ENCODE data around the gene PHACTR1.

GRCh38 chr6:12719017-12719416 is 2.5 kb downstream of the PHACTR1 start:
- TF ChIP-seq, protein P1, sequence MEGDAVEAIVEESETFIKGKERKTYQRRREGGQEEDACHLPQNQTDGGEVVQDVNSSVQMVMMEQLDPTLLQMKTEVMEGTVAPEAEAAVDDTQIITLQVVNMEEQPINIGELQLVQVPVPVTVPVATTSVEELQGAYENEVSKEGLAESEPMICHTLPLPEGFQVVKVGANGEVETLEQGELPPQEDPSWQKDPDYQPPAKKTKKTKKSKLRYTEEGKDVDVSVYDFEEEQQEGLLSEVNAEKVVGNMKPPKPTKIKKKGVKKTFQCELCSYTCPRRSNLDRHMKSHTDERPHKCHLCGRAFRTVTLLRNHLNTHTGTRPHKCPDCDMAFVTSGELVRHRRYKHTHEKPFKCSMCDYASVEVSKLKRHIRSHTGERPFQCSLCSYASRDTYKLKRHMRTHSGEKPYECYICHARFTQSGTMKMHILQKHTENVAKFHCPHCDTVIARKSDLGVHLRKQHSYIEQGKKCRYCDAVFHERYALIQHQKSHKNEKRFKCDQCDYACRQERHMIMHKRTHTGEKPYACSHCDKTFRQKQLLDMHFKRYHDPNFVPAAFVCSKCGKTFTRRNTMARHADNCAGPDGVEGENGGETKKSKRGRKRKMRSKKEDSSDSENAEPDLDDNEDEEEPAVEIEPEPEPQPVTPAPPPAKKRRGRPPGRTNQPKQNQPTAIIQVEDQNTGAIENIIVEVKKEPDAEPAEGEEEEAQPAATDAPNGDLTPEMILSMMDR (conservative IDR thresholded peaks at IDR 0.05; ENCODE audit: low read depth, low read length) = no peak
- TF ChIP-seq EZH2 (IDR thresholded peaks at IDR 0.05; ENCODE audit: borderline replicate concordance, low read depth, low read length, poor library complexity, severe bottlenecking) = no peak
